OCI-LY1 (cell line): Measurements from ENCODE around the gene GRIK2.

ENCODE experiments used
- CTCF ChIP-seq: fragments of 200-600 bp; sonication (generic), shearing (Covaris generic); IDR thresholded peaks from 2 replicates; pipeline ENCODE4 v1.5.1; 2017; ENCODE audit warnings: mild to moderate bottlenecking, antibody characterized with exemption, low read length, moderate library complexity, mixed read lengths
- EZH2 ChIP-seq: fragments of 200-600 bp; sonication (generic), shearing (Covaris generic); IDR thresholded peaks from 2 replicates; pipeline ENCODE4 v1.8.0; 2017; ENCODE audit warnings: borderline replicate concordance, mixed run types, mild to moderate bottlenecking, antibody characterized with exemption, low read length, moderate library complexity, mixed read lengths

- TF ChIP-seq CTCF: no peak
- no peak for TF ChIP-seq EZH2
Observed at GRCh38 chr6:101558712-101559111, 165.2 kb downstream of the GRIK2 start.
